Sigmoid colon (tissue), 4 donors: Measurements from ENCODE around the gene FAM180B.

ENCODE experiments used
- EP300 ChIP-seq, 4 donors: sonication (generic); formaldehyde crosslinking; IDR thresholded peaks; one replicate each; pipeline ENCODE4 v1.6.1; 2017; ENCODE audit warnings: antibody characterized with exemption in 4 of 4
- POLR2A ChIP-seq, 2 donors: fragments of 450-650 bp; IDR thresholded peaks; one replicate each; pipeline ENCODE4 v1.6.1; 2016; ENCODE audit warnings: antibody characterized with exemption in 2 of 2, mild to moderate bottlenecking in 2 of 2, moderate library complexity in 2 of 2
- POLR2AphosphoS5 ChIP-seq, 4 donors: sonication (generic); formaldehyde crosslinking; IDR thresholded peaks; one replicate each; pipeline ENCODE4 v1.6.1; 2017; ENCODE audit warnings: antibody characterized with exemption in 4 of 4
- TF ChIP-seq, protein P1 (sequence below), 4 experiments: fragments of 450-650 bp in 3 of 4; fragments of 200-600 bp in 1 of 4; IDR thresholded peaks; one replicate each; pipeline ENCODE4 v1.5.1; 2016 to 2019; ENCODE audit warnings: antibody characterized with exemption in 4 of 4, mild to moderate bottlenecking in 3 of 4, moderate library complexity in 2 of 4

DNA sequence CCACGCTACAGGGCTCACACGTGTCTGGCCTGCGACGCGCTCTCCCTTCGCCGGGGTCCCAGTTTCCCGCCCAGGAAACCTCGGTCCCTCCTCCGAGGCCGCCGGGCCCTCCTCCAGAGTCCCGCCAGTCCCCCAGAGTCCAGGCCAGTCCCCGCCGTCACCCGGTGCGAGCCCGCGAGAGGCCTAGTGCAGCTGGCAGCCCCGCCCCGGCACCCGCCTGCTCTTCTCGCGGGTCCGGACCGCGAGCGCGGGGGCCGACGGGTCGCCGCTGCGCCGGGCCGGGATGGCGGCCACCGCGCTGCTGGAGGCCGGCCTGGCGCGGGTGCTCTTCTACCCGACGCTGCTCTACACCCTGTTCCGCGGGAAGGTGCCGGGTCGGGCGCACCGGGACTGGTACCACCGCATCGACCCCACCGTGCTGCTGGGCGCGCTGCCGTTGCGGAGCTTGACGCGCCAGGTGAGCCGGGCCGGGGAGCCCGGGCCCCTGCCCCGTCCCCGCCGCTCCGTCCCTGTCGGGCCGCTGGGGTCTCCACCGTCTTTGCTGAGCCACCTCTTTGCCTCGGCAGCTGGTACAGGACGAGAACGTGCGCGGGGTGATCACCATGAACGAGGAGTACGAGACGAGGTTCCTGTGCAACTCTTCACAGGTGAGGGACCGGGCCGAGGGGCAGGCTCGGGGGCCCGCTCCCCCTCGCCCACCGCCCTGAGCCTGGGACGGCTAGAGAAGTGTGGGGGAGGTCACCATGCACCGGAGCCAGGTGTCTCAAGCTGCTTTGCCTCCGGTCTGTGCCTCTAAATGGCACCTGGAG is 20.9 kb upstream of the FAM180B start, which contains the start of gene PTPMT1:
- no peak for TF ChIP-seq POLR2A (IDR thresholded peaks at IDR 0.05)
- no peak for TF ChIP-seq EP300 (IDR thresholded peaks at IDR 0.05)
- TF ChIP-seq POLR2AphosphoS5 (IDR thresholded peaks at IDR 0.05), result peak in 2 of 4 donors; percentile 56 to 62
- TF ChIP-seq, protein P1, sequence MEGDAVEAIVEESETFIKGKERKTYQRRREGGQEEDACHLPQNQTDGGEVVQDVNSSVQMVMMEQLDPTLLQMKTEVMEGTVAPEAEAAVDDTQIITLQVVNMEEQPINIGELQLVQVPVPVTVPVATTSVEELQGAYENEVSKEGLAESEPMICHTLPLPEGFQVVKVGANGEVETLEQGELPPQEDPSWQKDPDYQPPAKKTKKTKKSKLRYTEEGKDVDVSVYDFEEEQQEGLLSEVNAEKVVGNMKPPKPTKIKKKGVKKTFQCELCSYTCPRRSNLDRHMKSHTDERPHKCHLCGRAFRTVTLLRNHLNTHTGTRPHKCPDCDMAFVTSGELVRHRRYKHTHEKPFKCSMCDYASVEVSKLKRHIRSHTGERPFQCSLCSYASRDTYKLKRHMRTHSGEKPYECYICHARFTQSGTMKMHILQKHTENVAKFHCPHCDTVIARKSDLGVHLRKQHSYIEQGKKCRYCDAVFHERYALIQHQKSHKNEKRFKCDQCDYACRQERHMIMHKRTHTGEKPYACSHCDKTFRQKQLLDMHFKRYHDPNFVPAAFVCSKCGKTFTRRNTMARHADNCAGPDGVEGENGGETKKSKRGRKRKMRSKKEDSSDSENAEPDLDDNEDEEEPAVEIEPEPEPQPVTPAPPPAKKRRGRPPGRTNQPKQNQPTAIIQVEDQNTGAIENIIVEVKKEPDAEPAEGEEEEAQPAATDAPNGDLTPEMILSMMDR (IDR thresholded peaks at IDR 0.05), result no peak
